Thoracic aorta (tissue), 2 donors: ENCODE data around the gene NEMP1. TPM values are rescaled to one million over a fixed set of nuclear protein-coding genes. Genes with fewer than 3 reads are reported as not detected.

ENCODE experiments used
- ATAC-seq: fragments of 150-250 bp; one replicate; pipeline ENCODE4 v1.8.0; 2017; ENCODE audit warnings: low read depth; ENCODE audit not compliant: insufficient number of reproducible peaks, low FRiP score
- DNase-seq: peaks from one replicate; pipeline ENCODE4 v3.0.0-alpha.2; 2020; ENCODE audit warnings: low spot score
- H3K27ac ChIP-seq, 2 donors: fragments of 200-600 bp; sonication (generic); 1 replicate in 1 of 2; 2 replicates in 1 of 2; pipeline ENCODE4 v1.5.1; 2016; ENCODE audit warnings: mild to moderate bottlenecking in 2 of 2, moderate library complexity in 2 of 2
- H3K27me3 ChIP-seq: fragments of 200-600 bp; sonication (generic); replicated peaks from 2 replicates; pipeline ENCODE4 v1.6.0; 2016; ENCODE audit warnings: mild to moderate bottlenecking; ENCODE audit not compliant: insufficient read depth
- H3K36me3 ChIP-seq: fragments of 200-600 bp; sonication (generic); one replicate; pipeline ENCODE4 v1.5.1; 2016
- H3K4me1 ChIP-seq, 2 donors: fragments of 200-600 bp; sonication (generic); 1 replicate in 1 of 2; 2 replicates in 1 of 2; pipeline versions ENCODE4 v1.5.1 to v1.6.0; 2016; ENCODE audit warnings: low read depth in 2 of 2, mild to moderate bottlenecking in 1 of 2; ENCODE audit not compliant: control insufficient read depth in 1 of 2
- H3K4me3 ChIP-seq: fragments of 200-600 bp; sonication (generic); 2 replicates; pipeline ENCODE4 v1.5.1; 2016; ENCODE audit warnings: mild to moderate bottlenecking
- H3K9me3 ChIP-seq: fragments of 200-600 bp; sonication (generic); 2 replicates; pipeline ENCODE4 v1.5.1; 2016
- CTCF ChIP-seq: fragments of 200-600 bp; sonication (generic); IDR thresholded peaks from one replicate; pipeline ENCODE4 v1.5.1; 2019; ENCODE audit warnings: antibody characterized with exemption
- total RNA-seq, 2 donors: library from RNA; depleted of rRNA; stranded (reverse); fragments of >200 nt; gene quantifications; one replicate each; pipeline versions ENCODE4 v1.1.0 to v1.2.3, GENCODE V29; 2016

The NEMP1 gene
- total RNA-seq, 2 donors from 2014 or later = 6.6 to 6.9 TPM

- peaks cover 36% of the 10 kb centered on the region for H3K36me3 ChIP-seq
These were observed 13.3 kb upstream of the NEMP1 start for GRCh38 chr12:57091638-57092528.

DNA sequence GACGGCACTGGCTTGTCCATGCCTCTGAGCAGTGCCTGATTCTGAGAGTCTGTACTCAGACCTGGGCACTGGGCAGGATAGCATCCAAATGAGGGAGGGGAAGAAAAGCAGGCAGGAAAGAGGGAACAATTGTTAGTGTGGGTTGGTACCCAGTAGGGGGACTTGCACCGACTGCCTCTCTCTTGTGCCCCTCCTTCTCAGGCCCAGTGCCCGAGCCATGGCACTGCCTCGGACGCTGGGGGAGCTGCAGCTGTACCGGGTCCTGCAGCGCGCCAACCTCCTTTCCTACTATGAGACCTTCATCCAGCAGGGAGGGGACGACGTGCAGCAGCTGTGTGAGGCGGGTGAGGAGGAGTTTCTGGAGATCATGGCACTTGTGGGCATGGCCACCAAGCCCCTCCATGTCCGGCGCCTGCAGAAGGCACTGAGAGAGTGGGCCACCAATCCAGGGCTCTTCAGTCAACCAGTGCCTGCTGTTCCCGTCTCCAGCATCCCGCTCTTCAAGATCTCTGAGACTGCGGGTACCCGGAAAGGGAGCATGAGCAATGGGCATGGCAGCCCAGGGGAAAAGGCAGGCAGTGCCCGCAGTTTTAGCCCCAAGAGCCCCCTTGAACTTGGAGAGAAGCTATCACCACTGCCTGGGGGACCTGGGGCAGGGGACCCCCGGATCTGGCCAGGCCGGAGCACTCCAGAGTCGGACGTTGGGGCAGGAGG, 12.5 kb upstream of the NEMP1 start:
- H3K4me3 ChIP-seq = peak overlapping the region; percentile 92
- no peak for ATAC-seq
- DNase-seq = no peak
- H3K36me3 ChIP-seq = peaks cover 28% of the 10 kb centered on the region
- peaks cover 38 to 54% of the 10 kb centered on the region in 2 donors for H3K4me1 ChIP-seq
- no peaks in the 10 kb centered on the region for H3K27me3 ChIP-seq
- peak overlapping the region; percentile 84 to 88 for H3K27ac ChIP-seq
- TF ChIP-seq CTCF = peak; percentile 40
- H3K9me3 ChIP-seq = no peaks in the 10 kb centered on the region

More at GRCh38 chr12:57091638-57092528, 13.3 kb upstream of the NEMP1 start:
- H3K9me3 ChIP-seq = no peaks in the 10 kb centered on the region
- no peak for TF ChIP-seq CTCF
- no peak for ATAC-seq
- DNase-seq = no peak
- H3K27ac ChIP-seq = peak overlapping the region; percentile 75 to 88
- H3K4me1 ChIP-seq = peaks cover 33 to 49% of the 10 kb centered on the region in 2 donors
- peak overlapping the region; percentile 92 for H3K4me3 ChIP-seq
- H3K27me3 ChIP-seq = no peaks in the 10 kb centered on the region

DNA sequence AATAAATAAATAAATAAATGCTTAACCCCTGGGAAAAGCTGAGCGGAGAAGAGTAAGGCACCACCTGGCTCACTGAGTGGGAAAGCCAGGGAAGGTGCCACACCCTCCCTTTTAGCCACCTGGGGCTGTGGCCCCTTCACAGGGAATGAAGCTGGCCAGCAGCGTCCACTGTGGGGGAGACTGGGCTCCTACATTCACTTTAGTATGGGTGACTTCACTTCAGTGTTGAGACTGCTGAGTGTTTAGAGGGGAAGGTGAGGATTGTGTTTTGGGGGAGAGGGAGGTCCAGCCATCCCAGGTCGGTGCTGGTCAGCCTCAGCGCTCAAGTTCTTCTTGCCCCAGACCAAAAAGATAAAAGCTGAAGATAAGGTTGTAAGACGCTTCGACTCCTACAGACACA, 11.9 kb upstream of the NEMP1 start:
- Histone ChIP-seq H3K4me1 (peaks cover 42 to 60% of the 10 kb centered on the region in 2 donors), H3K36me3 (peaks cover 22% of the 10 kb centered on the region), H3K9me3 (no peaks in the 10 kb centered on the region), H3K27me3 (no peaks in the 10 kb centered on the region), H3K27ac (peak overlapping the region; percentile 84 to 88), H3K4me3 (peak overlapping the region; percentile 92)
- TF ChIP-seq CTCF = no peak
- no peak for DNase-seq
- ATAC-seq = no peak

- H3K27me3 ChIP-seq = no peaks in the 10 kb centered on the region
- peak overlapping the region; percentile 92 for H3K4me3 ChIP-seq
- H3K9me3 ChIP-seq = no peaks in the 10 kb centered on the region
- TF ChIP-seq CTCF = no peak
- ATAC-seq = no peak
- no peak for DNase-seq
- H3K36me3 ChIP-seq = peaks cover 17% of the 10 kb centered on the region
- H3K4me1 ChIP-seq = peaks cover 42 to 54% of the 10 kb centered on the region in 2 donors
- peak overlapping the region; percentile 84 to 88 for H3K27ac ChIP-seq
These were observed 11.0 kb upstream of the NEMP1 start for GRCh38 chr12:57089271-57090245.
